SJSA1 (cell line): ENCODE data around the gene NME7. TPM values are rescaled to one million over a fixed set of nuclear protein-coding genes. Genes with fewer than 3 reads are reported as not detected.
"Not testable (repeated sequence)": the region's sequence is repeated elsewhere in the genome, so short reads cannot be mapped to it uniquely, and the experiment has no call there.

Experiments used
- DNase-seq, 2 experiments: peaks; one replicate each; pipeline ENCODE4 v3.0.0-alpha.2; 2015 to 2020; ENCODE audit warnings: low spot score in 2 of 2, low read depth in 1 of 2
- H3K27ac ChIP-seq: fragments of 250-450 bp; sonication (Bioruptor Pico); 2 replicates; pipeline ENCODE4 v1.5.1; 2020; ENCODE audit warnings: mild to moderate bottlenecking, moderate library complexity
- H3K27me3 ChIP-seq: fragments of 250-450 bp; sonication (Bioruptor Pico); replicated peaks from 2 replicates; pipeline ENCODE4 v1.5.1; 2020; ENCODE audit warnings: mild to moderate bottlenecking, moderate library complexity
- H3K36me3 ChIP-seq: fragments of 250-450 bp; sonication (Bioruptor Pico); 2 replicates; pipeline ENCODE4 v1.5.1; 2020; ENCODE audit warnings: mild to moderate bottlenecking
- H3K4me1 ChIP-seq: fragments of 250-450 bp; sonication (Bioruptor Pico); replicated peaks from 2 replicates; pipeline ENCODE4 v1.6.1; 2021; ENCODE audit warnings: mild to moderate bottlenecking
- H3K4me3 ChIP-seq: fragments of 250-450 bp; sonication (Bioruptor Pico); 2 replicates; pipeline ENCODE4 v1.5.1; 2020; ENCODE audit warnings: mild to moderate bottlenecking
- H3K9me3 ChIP-seq: fragments of 250-450 bp; sonication (Bioruptor Pico); replicated peaks from 2 replicates; pipeline ENCODE4 v1.5.1; 2020; ENCODE audit warnings: mild to moderate bottlenecking
- total RNA-seq: library from RNA; depleted of rRNA; stranded (reverse); fragments of >200 nt; shearing (Covaris generic); gene quantifications from 2 replicates; pipeline ENCODE4 v1.2.3, GENCODE V29; 2014

The NME7 gene
- total RNA-seq, 1 experiment from 2014 or later = 20.6 TPM

GRCh38 chr1:169142129-169142528 is 225.5 kb downstream of the NME7 start:
- H3K27me3 ChIP-seq = no peaks in the 10 kb centered on the region
- DNase-seq = no peak

GRCh38 chr1:169141356-169141755 is 226.2 kb downstream of the NME7 start:
- H3K27me3 ChIP-seq = no peaks in the 10 kb centered on the region
- no peaks in the 10 kb centered on the region for H3K36me3 ChIP-seq
- no peak overlapping the region for H3K27ac ChIP-seq
- no peak overlapping the region for H3K4me3 ChIP-seq
- DNase-seq = no peak
- H3K9me3 ChIP-seq = no peaks in the 10 kb centered on the region
- H3K4me1 ChIP-seq = no peaks in the 10 kb centered on the region

More at GRCh38 chr1:169142129-169142528, 225.5 kb downstream of the NME7 start:
- no peaks in the 10 kb centered on the region for H3K4me1 ChIP-seq
- H3K36me3 ChIP-seq = no peaks in the 10 kb centered on the region
- no peak overlapping the region for H3K27ac ChIP-seq
- no peak overlapping the region for H3K4me3 ChIP-seq
- no peaks in the 10 kb centered on the region for H3K9me3 ChIP-seq

DNA sequence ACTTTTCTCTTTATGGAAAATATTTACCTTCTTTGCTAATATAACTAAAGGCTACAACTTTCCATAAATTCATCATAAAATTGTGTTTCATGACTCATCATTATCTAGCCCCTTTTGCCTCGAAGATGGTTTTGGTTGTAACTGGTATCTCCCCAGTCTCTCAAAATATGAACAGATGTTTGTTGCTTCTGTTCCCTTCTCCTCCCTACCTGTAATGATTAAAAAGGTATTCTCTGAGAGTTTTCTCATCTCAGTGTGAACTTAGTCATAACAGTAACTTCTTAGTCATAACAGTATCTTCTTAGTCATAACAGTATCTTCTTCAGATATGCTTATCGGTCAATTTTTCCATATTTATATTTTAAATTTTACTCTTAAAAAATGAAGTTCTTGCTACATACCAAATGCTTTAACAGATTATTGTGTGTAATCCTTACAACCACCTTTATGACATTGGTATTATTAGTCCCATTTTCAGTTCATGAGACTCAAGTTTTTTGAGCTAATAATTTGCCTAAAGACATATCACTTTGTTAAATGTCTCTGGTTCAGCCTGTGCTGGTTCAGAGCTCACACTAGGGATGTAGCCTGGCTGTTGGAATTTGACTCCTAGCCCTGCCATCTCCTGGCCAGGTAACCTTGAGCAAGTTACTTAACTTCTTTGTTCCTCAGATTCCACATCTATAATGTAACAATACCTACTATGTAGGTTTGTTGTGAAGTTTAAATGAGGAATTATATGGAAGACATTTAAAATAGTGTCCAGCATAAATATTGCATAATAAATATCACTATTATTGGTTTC is 228.5 kb downstream of the NME7 start:
- Histone ChIP-seq H3K27ac (no peak overlapping the region), H3K4me3 (no peak overlapping the region), H3K4me1 (no peaks in the 10 kb centered on the region), H3K36me3 (peaks cover 8% of the 10 kb centered on the region), H3K27me3 (no peaks in the 10 kb centered on the region), H3K9me3 (no peaks in the 10 kb centered on the region)
- no peak for DNase-seq

GRCh38 chr1:169137357-169137756 is 230.2 kb downstream of the NME7 start:
- H3K4me1 ChIP-seq = no peaks in the 10 kb centered on the region
- H3K27ac ChIP-seq = no peak overlapping the region
- DNase-seq = peak in 1 of 2 experiments; percentile 40
- no peaks in the 10 kb centered on the region for H3K27me3 ChIP-seq
- H3K9me3 ChIP-seq = no peaks in the 10 kb centered on the region
- H3K36me3 ChIP-seq = peaks cover 17% of the 10 kb centered on the region
- no peak overlapping the region for H3K4me3 ChIP-seq

DNA sequence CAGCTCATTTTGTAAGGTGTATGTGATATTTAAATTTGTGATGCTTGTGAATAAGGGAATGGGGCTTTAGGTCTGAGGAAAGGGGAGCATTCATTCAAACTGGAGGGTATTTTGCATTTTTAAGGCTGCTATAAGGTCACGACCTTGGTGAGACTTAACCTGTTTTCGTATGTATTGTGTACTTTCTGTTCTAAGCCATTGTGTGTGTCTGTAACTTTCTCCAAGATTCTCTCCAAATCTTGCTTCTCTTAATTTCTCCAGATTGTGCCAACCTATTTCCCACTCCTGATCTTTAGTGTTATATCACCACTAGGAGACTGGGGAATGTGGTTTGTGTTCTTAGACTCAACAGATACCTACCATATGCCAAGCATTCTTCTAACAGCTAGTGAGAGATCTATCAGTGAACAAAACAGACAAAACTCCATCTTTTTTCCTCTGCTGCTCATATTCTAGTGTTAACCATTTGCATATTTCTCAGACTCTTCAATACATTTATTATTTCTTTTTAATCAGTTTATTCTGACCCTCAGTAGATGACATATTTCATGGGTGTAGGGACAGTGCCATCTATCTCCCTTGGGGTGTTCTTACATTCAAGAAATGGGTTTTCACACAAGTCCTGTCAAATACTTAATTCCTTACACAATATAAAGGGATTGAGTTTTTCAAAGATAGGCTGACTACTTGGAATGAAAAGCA is 233.6 kb downstream of the NME7 start:
- Histone ChIP-seq H3K27ac (no peak overlapping the region), H3K36me3 (peaks cover 41% of the 10 kb centered on the region), H3K9me3 (no peaks in the 10 kb centered on the region), H3K27me3 (no peaks in the 10 kb centered on the region), H3K4me1 (peaks cover 3% of the 10 kb centered on the region; the same call in 1 of the 2 replicates), H3K4me3 (no peak overlapping the region)
- DNase-seq = no peak

- Histone ChIP-seq H3K27ac (no peak overlapping the region), H3K36me3 (peaks cover 49% of the 10 kb centered on the region), H3K27me3 (no peaks in the 10 kb centered on the region), H3K4me1 (peaks cover 7% of the 10 kb centered on the region; the same call in 1 of the 2 replicates), H3K9me3 (no peaks in the 10 kb centered on the region), H3K4me3 (no peak overlapping the region)
- DNase-seq = no peak
These were observed 234.4 kb downstream of the NME7 start for GRCh38 chr1:169133228-169133576.

GRCh38 chr1:169132512-169133227 is 234.9 kb downstream of the NME7 start:
- Histone ChIP-seq H3K4me1 (peaks cover 7% of the 10 kb centered on the region; the same call in 1 of the 2 replicates), H3K36me3 (peaks cover 54% of the 10 kb centered on the region), H3K9me3 (no peaks in the 10 kb centered on the region), H3K4me3 (no peak overlapping the region), H3K27me3 (no peaks in the 10 kb centered on the region), H3K27ac (no peak overlapping the region)
- no peak for DNase-seq

- Histone ChIP-seq H3K9me3 (no peaks in the 10 kb centered on the region), H3K36me3 (peaks cover 73% of the 10 kb centered on the region), H3K4me3 (no peak overlapping the region), H3K4me1 (peaks cover 7% of the 10 kb centered on the region; the same call in 1 of the 2 replicates), H3K27ac (no peak overlapping the region), H3K27me3 (no peaks in the 10 kb centered on the region)
- DNase-seq = no peak
These were observed 236.9 kb downstream of the NME7 start for GRCh38 chr1:169130683-169131082.

DNA sequence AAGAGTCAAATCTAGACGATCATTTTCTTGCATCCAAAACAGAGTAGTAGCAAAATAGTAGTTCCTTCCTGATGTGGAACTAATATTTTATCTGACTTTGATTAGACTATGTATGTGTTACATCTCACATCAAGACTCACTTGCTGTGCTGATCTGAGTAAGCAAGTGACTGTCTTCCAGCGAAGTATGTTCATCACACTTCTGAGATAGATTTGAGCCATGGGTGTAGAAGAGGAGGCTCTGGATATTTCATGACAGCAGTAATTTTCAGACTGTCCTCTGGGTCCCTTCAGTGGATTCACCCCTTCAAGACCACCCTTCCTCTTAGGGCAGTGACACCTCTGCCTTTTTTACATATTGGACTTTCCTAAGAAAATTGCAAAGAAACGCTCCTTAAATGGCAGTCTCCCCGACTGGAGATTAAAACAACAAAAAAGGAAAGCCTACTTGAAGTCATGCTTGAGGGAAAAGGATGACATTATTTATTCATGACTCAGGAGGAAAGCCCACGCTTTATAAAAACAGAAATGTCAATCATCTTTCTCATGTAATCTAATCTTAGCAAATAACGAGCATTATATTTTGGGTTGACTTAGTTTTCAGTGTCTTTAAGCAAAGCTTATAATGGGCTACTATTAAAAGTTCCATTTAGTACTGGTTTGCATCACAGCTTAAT is 238.3 kb downstream of the NME7 start:
- Histone ChIP-seq H3K4me1 (peaks cover 7% of the 10 kb centered on the region; the same call in 1 of the 2 replicates), H3K27me3 (no peaks in the 10 kb centered on the region), H3K4me3 (no peak overlapping the region), H3K27ac (no peak overlapping the region), H3K36me3 (peaks cover 82% of the 10 kb centered on the region), H3K9me3 (no peaks in the 10 kb centered on the region)
- DNase-seq = no peak

DNA sequence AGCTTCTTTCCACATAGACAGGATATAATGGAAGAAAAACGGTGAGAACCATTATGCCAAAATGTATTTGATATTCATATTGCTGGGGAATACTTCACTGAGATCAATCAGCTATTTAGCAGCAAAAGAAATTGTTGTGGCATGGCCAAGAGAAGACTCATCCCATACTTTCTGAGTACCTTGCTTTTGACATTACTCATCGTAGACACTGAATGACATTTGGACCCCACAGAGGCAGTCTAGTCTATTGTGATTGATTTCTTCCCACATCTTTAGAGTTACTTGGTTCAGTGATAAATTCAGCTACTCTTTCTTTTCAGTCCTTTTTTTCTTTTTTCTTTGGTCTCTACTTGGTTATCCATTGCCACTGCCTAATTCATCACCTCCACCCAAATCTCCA is 239.0 kb downstream of the NME7 start:
- DNase-seq = no peak
- H3K36me3 ChIP-seq = peaks cover 79% of the 10 kb centered on the region
- H3K4me3 ChIP-seq = no peak overlapping the region
- H3K9me3 ChIP-seq = no peaks in the 10 kb centered on the region
- no peaks in the 10 kb centered on the region for H3K27me3 ChIP-seq
- peaks cover 7% of the 10 kb centered on the region; the same call in 1 of the 2 replicates for H3K4me1 ChIP-seq
- H3K27ac ChIP-seq = no peak overlapping the region

GRCh38 chr1:169127305-169127704 is 240.3 kb downstream of the NME7 start:
- no peak overlapping the region for H3K4me3 ChIP-seq
- H3K27ac ChIP-seq = no peak overlapping the region
- H3K36me3 ChIP-seq = peaks cover 75% of the 10 kb centered on the region
- H3K9me3 ChIP-seq = no peaks in the 10 kb centered on the region
- no peaks in the 10 kb centered on the region for H3K27me3 ChIP-seq
- peaks cover 7% of the 10 kb centered on the region; the same call in 1 of the 2 replicates for H3K4me1 ChIP-seq
- DNase-seq = no peak

- Histone ChIP-seq H3K27ac (no peak overlapping the region), H3K4me3 (no peak overlapping the region)
These were observed 241.3 kb downstream of the NME7 start for GRCh38 chr1:169126335-169126734.

DNA sequence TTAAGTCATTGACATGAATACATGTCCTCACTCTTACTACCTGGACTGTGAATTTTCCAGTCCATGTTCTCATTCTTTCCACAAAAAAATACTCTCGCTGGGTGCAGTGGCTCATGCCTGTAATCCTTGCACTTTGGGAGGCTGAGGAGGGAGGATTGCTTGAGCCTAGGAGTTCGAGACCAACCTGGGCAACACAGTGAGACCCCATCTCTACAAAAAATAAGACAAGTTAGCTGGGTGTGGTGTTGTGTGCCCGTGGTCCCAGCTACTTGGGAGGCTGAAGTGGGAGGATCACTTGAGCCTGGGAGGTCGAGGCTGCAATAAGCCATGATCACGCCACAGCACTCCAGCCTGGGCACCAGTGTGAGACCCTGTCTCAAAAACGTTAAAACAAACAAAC is 242.0 kb downstream of the NME7 start:
- Histone ChIP-seq H3K36me3 (peaks cover 72% of the 10 kb centered on the region), H3K4me1 (peaks cover 16% of the 10 kb centered on the region)
- H3K4me3 ChIP-seq, H3K9me3 ChIP-seq, H3K27me3 ChIP-seq, DNase-seq, H3K27ac ChIP-seq: not testable (repeated sequence)

More at GRCh38 chr1:169126335-169126734, 241.3 kb downstream of the NME7 start:
- peaks cover 8% of the 10 kb centered on the region for H3K4me1 ChIP-seq
- peaks cover 75% of the 10 kb centered on the region for H3K36me3 ChIP-seq
- DNase-seq = no peak
- H3K9me3 ChIP-seq = no peaks in the 10 kb centered on the region
- H3K27me3 ChIP-seq = no peaks in the 10 kb centered on the region
